ENCODE results near the gene NCR2. TPM values are rescaled to one million over a fixed set of nuclear protein-coding genes. Genes with fewer than 3 reads are reported as not detected.

Gene NCR2
- total RNA-seq, 1 experiment from 2014 or later: not detected

DNA sequence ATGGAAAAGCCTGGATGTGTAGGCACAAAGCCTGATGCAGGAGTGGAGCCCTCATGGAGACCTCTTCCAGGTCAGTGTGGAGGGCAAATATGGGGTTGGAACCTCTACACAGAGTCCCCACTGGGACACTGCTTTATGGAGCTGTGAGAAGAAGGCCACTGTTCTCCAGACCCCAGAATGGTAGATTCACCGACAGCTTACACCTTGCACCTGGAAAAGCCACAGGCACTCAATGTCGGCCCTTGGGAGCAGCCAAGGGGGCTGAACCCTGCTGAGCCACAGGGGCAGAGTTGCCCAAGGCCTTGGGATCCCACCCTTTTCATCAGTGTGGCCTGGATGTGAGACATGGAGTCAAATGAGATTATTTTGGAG, 24.9 kb downstream of the NCR2 start:
- Histone ChIP-seq H3K27me3 (ENCODE audit: control insufficient read depth, insufficient read depth, low read length) (no peaks in the 10 kb centered on the region; the same call in 1 of the 2 replicates), H3K4me3 (ENCODE audit: insufficient read depth, low read depth, low read length) (no peak overlapping the region), H3K36me3 (replicated peaks; ENCODE audit: control insufficient read depth, insufficient read depth, low read length) (no peaks in the 10 kb centered on the region)
- DNase-seq: no peak

DNA sequence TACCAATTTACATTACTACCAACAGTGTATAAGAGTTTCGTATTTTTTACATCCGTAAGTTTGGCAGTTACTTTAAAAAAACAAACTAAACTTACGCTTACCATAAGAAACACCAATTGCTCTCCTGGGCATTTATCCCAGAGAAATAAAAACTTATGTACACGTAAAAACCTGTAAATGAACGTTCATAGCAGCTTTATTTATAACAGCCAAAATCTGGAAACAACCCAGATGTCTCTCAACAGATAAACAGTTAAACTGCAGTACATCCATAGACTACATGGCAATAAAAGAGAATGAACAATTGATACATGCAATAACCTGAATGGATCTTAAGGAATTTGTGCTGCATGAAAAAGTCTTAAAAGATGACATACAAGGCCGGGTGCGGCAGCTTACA, 30.7 kb downstream of the NCR2 start:
- Histone ChIP-seq H3K4me3 (ENCODE audit: insufficient read depth, low read depth, low read length) (no peak overlapping the region), H3K36me3 (replicated peaks; ENCODE audit: control insufficient read depth, insufficient read depth, low read length) (no peaks in the 10 kb centered on the region; the same call in 1 of the 2 replicates), H3K27me3 (ENCODE audit: control insufficient read depth, insufficient read depth, low read length) (peaks cover 31% of the 10 kb centered on the region)
- no peak for DNase-seq

DNA sequence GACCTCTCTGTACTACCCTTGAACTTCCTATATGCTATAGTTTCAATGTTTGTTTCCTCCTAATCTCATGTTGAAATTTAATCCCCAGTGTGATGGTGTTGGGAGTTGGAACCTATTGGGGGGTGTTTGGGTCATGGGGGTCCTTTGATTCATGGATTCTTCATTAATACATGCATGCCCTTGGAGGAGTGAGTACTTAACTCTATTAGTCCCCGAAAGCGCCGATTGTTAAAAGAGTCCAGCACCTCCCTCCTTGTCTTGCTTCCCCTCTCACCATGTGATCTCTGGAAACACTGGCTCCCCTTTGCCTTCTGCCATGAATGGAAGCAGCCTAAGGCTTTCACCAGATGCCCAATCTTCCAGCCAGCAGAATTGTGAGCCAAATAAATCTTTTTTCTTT, 31.7 kb downstream of the NCR2 start:
- Histone ChIP-seq H3K27me3 (ENCODE audit: control insufficient read depth, insufficient read depth, low read length) (peaks cover 40% of the 10 kb centered on the region), H3K36me3 (replicated peaks; ENCODE audit: control insufficient read depth, insufficient read depth, low read length) (no peaks in the 10 kb centered on the region; the same call in 1 of the 2 replicates), H3K4me3 (ENCODE audit: insufficient read depth, low read depth, low read length) (no peak overlapping the region)
- no peak for DNase-seq

DNA sequence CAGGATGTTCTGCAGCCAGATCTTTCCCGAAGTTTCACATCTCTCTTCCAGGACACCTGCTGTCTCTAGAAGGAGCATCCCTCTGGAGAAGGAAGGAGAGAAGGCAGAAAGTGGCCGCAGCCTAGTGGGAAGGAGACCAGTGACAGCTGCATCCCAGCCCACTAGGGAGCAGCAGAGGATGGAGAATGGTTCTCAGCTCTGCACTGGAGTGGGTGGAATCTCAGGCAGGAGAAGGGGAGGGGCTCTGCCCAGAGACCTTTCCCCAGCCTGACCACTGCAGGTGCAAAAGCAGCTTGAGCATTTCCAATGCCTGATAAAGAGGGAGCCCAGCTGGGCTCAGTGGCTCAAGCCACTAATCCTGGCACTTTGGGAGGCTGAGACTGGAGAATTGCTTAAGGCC, 32.3 kb downstream of the NCR2 start:
- Histone ChIP-seq H3K4me3 (ENCODE audit: insufficient read depth, low read depth, low read length) (no peak overlapping the region), H3K36me3 (replicated peaks; ENCODE audit: control insufficient read depth, insufficient read depth, low read length) (no peaks in the 10 kb centered on the region; the same call in 1 of the 2 replicates), H3K27me3 (ENCODE audit: control insufficient read depth, insufficient read depth, low read length) (peaks cover 46% of the 10 kb centered on the region)
- DNase-seq: peak; percentile 85

- Histone ChIP-seq H3K36me3 (replicated peaks; ENCODE audit: control insufficient read depth, insufficient read depth, low read length) (no peaks in the 10 kb centered on the region; the same call in 1 of the 2 replicates), H3K27me3 (ENCODE audit: control insufficient read depth, insufficient read depth, low read length) (peaks cover 74% of the 10 kb centered on the region), H3K4me3 (ENCODE audit: insufficient read depth, low read depth, low read length) (no peak overlapping the region)
- no peak for DNase-seq
Observed at GRCh38 chr6:41370488-41371111, 35.2 kb downstream of the NCR2 start.

DNA sequence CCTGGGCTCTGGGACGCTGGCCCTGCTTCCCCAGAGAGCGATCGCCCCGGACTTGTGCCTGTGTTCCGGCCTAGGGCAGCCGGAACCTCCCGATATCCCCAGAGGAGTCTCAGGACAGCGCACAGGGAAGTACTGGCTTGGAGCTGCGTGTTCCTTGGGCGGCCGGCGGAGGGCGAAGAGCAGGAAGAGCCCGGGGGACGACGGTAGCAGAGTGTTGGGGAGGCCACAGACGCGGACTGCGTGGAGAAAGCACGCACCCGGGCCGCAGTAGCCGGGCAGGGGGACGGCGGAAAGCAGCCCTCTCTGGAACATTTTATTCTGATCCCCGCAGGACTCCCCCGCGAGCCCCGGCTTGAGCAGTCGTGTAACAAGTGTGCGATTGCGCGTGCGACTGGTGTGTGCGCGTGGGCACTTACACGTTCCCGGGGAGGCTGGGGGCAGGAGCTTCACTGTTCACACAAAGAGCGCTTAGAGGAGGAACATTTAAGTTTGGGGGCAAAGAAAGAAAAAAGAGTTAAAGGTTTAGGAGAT, 36.1 kb downstream of the NCR2 start:
- Histone ChIP-seq H3K4me3 (ENCODE audit: insufficient read depth, low read depth, low read length) (peak overlapping the region; percentile 37), H3K27me3 (ENCODE audit: control insufficient read depth, insufficient read depth, low read length) (peaks cover 82% of the 10 kb centered on the region), H3K36me3 (replicated peaks; ENCODE audit: control insufficient read depth, insufficient read depth, low read length) (no peaks in the 10 kb centered on the region; the same call in 1 of the 2 replicates)
- peak; percentile 83 for DNase-seq

GRCh38 chr6:41371992-41372831, 36.8 kb downstream of the NCR2 start:
- H3K4me3 ChIP-seq (ENCODE audit: insufficient read depth, low read depth, low read length): peak overlapping the region; percentile 37
- peaks cover 87% of the 10 kb centered on the region for H3K27me3 ChIP-seq (ENCODE audit: control insufficient read depth, insufficient read depth, low read length)
- DNase-seq: peak; percentile 75
- H3K36me3 ChIP-seq (replicated peaks; ENCODE audit: control insufficient read depth, insufficient read depth, low read length): no peaks in the 10 kb centered on the region; the same call in 1 of the 2 replicates

DNA sequence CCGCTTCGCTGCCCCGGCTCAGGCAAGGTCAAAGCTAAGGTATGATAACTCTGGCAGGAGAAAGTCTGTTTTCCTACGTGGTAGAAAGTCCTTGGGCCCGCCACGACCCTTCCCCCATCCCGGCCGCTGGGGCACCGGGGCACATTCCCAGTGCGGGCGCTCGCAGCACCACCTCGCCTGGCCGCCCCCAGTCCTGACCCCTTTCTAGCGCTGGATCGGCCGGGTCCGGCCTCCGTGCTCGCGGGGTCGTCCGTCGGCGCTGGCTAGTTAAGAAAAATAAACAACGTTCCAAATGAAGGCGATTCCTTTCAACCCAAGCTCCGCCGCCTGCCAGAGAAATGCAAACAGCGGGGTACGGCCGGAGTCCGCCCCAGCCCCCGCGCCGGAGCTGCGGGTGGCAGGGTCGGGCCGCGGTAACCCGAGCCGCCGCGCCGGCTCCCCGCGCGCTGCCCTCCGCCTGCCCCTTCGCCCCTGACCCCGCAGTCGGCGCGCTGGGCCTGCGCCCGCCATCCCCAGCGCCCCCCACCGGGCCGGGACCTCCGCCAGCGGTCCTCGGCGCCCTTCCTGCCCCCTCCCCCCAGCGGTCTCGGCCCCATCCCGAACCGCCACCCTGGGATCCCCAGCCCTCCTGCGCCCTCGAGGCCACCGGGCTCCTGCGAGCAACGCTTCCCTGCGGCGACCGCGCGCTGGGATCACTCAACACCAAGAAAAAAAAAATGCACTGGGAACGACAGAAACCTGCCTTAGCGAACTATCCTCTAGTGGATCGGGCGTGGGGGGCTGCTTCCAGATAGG, 37.6 kb downstream of the NCR2 start:
- H3K36me3 ChIP-seq (replicated peaks; ENCODE audit: control insufficient read depth, insufficient read depth, low read length): no peaks in the 10 kb centered on the region; the same call in 1 of the 2 replicates
- H3K27me3 ChIP-seq (ENCODE audit: control insufficient read depth, insufficient read depth, low read length): peaks cover 95% of the 10 kb centered on the region
- peak overlapping the region; percentile 23 for H3K4me3 ChIP-seq (ENCODE audit: insufficient read depth, low read depth, low read length)
- peak; percentile 91 for DNase-seq

DNA sequence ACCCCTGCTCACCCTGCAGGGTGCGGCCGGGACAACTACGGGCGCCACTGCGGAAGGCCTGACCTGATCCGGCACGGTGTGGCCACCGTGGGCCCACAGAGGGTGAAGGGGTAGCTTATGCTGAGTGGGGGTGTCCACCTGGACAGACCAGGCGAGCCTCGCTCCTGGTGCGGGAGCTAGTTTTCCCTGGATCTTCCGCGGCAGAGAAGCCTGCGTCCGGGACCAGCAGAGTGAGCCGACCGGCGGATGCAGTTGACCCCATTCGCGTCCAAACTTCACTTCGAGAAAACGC, 38.2 kb downstream of the NCR2 start:
- Histone ChIP-seq H3K36me3 (replicated peaks; ENCODE audit: control insufficient read depth, insufficient read depth, low read length) (no peaks in the 10 kb centered on the region; the same call in 1 of the 2 replicates), H3K4me3 (ENCODE audit: insufficient read depth, low read depth, low read length) (peak overlapping the region; percentile 19), H3K27me3 (ENCODE audit: control insufficient read depth, insufficient read depth, low read length) (peaks cover 96% of the 10 kb centered on the region)
- peak; percentile 68 for DNase-seq

- Histone ChIP-seq H3K4me3 (ENCODE audit: insufficient read depth, low read depth, low read length) (peak overlapping the region; percentile 19; the same call in 1 of the 2 replicates), H3K36me3 (replicated peaks; ENCODE audit: control insufficient read depth, insufficient read depth, low read length) (no peaks in the 10 kb centered on the region; the same call in 1 of the 2 replicates), H3K27me3 (ENCODE audit: control insufficient read depth, insufficient read depth, low read length) (peaks cover 98% of the 10 kb centered on the region)
- DNase-seq: peak; percentile 84
Observed at GRCh38 chr6:41373919-41374617, 38.7 kb downstream of the NCR2 start.

GRCh38 chr6:41374618-41375590, 39.5 kb downstream of the NCR2 start:
- Histone ChIP-seq H3K36me3 (replicated peaks; ENCODE audit: control insufficient read depth, insufficient read depth, low read length) (no peaks in the 10 kb centered on the region; the same call in 1 of the 2 replicates), H3K4me3 (ENCODE audit: insufficient read depth, low read depth, low read length) (peak overlapping the region; percentile 15), H3K27me3 (ENCODE audit: control insufficient read depth, insufficient read depth, low read length) (peaks cover 96% of the 10 kb centered on the region)
- DNase-seq: peak; percentile 80

- Histone ChIP-seq H3K27me3 (ENCODE audit: control insufficient read depth, insufficient read depth, low read length) (peaks cover 90% of the 10 kb centered on the region), H3K36me3 (replicated peaks; ENCODE audit: control insufficient read depth, insufficient read depth, low read length) (no peaks in the 10 kb centered on the region), H3K4me3 (ENCODE audit: insufficient read depth, low read depth, low read length) (peak overlapping the region; percentile 2; the same call in 1 of the 2 replicates)
- DNase-seq: peak; percentile 68
Observed at GRCh38 chr6:41375598-41376151, 40.3 kb downstream of the NCR2 start.

DNA sequence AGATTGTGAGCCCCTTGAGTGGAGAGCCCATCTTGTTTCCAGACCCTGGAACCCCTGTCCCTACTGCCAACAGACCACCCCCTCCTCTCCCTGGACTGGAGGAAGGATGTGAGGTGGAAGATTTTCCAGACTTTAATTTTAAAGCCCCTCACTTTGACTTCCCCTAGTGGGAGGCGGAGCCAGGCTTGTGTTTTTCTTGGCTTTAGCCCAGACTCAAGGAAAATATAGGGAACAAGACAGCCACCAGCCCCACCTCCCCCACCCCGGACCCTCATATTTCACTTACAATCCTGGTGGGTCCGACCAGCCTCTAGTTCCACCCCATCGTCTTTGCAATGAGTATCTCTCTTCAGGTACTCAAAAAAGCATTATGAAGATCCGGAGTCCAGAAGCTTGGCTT, 40.8 kb downstream of the NCR2 start:
- Histone ChIP-seq H3K36me3 (replicated peaks; ENCODE audit: control insufficient read depth, insufficient read depth, low read length) (no peaks in the 10 kb centered on the region), H3K27me3 (ENCODE audit: control insufficient read depth, insufficient read depth, low read length) (peaks cover 86% of the 10 kb centered on the region), H3K4me3 (ENCODE audit: insufficient read depth, low read depth, low read length) (no peak overlapping the region)
- no peak for DNase-seq
